Psoas muscle (tissue), 8 donors: ENCODE data around the gene SIK2. TPM values are rescaled to one million over a fixed set of nuclear protein-coding genes. Genes with fewer than 3 reads are reported as not detected.

Experiments
- ATAC-seq, 4 donors: fragments of 200-7000 bp; cut with Tn5 transposase; one replicate each; pipeline ENCODE4 v1.9.1; 2020; ENCODE audit warnings: moderate library complexity in 3 of 4, mild to moderate bottlenecking in 2 of 4
- DNase-seq, 2 donors: peaks; one replicate each; pipeline ENCODE4 v3.0.0-alpha.2; 2020
- H3K27ac ChIP-seq: fragments of 200-600 bp; one replicate; pipeline ENCODE4 v1.8.0; 2022
- H3K27me3 ChIP-seq, 3 donors: fragments of 200-600 bp in 1 of 3; one replicate each; pipeline versions ENCODE4 v1.6.1 to v1.8.0; 2013 to 2022; ENCODE audit warnings: low read length in 2 of 3, mild to moderate bottlenecking in 2 of 3, moderate library complexity in 1 of 3; ENCODE audit not compliant: insufficient read depth in 3 of 3
- H3K36me3 ChIP-seq, 2 donors: fragments of 200-600 bp in 1 of 2; one replicate each; pipeline versions ENCODE4 v1.6.1 to v1.8.0; 2013 to 2022; ENCODE audit warnings: low read depth in 1 of 2, mild to moderate bottlenecking in 1 of 2, moderate library complexity in 1 of 2; ENCODE audit not compliant: insufficient read depth in 1 of 2
- H3K4me1 ChIP-seq: fragments of 200-600 bp; one replicate; pipeline ENCODE4 v1.8.0; 2022
- H3K4me3 ChIP-seq: fragments of 200-600 bp; one replicate; pipeline ENCODE4 v1.8.0; 2022; ENCODE audit warnings: mild to moderate bottlenecking
- H3K9me3 ChIP-seq: fragments of 200-600 bp; one replicate; pipeline ENCODE4 v1.8.0; 2022
- CTCF ChIP-seq: fragments of 200-600 bp; IDR thresholded peaks from one replicate; pipeline ENCODE4 v1.8.0; 2022; ENCODE audit warnings: antibody characterized with exemption
- WGBS, 3 donors: extraction: QIAGEN DNeasy Blood & Tissue Kit; methylation state at CpG; one replicate each; pipeline versions ENCODE4 v1.1.6 to v1.1.7; 2013; 5-methylcytosine and 5-hydroxymethylcytosine counted together
- intact Hi-C, 2 donors: fragments of 100-400 bp; cut with DNase I; formaldehyde crosslinking; loops; one replicate each; pipeline versions ENCODE4 v1.11.0 to v1.14.2; 2022
- polyA plus RNA-seq, 3 donors: library from polyadenylated mRNA; stranded (reverse); fragments of 200-250 nt; gene quantifications; one replicate each; pipeline ENCODE4 v1.2.3, GENCODE V29; 2013
- total RNA-seq, 4 donors: library from RNA; stranded (reverse); fragmentation: NEBNext Ultra II Directional in 2 of 4; extraction: Animal tissue kit (Norgen Biotek cat#: 25700) in 2 of 4; gene quantifications; one replicate each; pipeline versions ENCODE4 v1.2.1 to v1.2.4, GENCODE V29; 2021 to 2023
- donor health status: healthy with polysubstance abuse.
- donor health status: DM: no; HTN: no; CAD: no; lungs with moderate emphysema.
- donor health status: Bipolar disorder and iron deficiency.
- donor health status: healthy.
- donor health status: DM: yes; HTN: yes; CAD: no.
- donor health status: DM: no; HTN: no; CAD: no.
- donor health status: DM: no; HTN: no; CAD: no.
- donor health status: DM: yes; HTN: yes; CAD: no.

Gene SIK2
- total and polyA plus RNA-seq, 7 donors: 9.0 to 69.6 (median 30.4) TPM

- Histone ChIP-seq H3K9me3 (no peaks in the 10 kb centered on the region), H3K27ac (no peak overlapping the region), H3K36me3 (peaks cover 9 to 55% of the 10 kb centered on the region in 2 donors), H3K27me3 (no peaks in the 10 kb centered on the region), H3K4me1 (peaks cover 18% of the 10 kb centered on the region), H3K4me3 (peak overlapping the region; percentile 97)
- ATAC-seq: no peak
- DNase-seq: no peak
- TF ChIP-seq CTCF: no peak
- intact Hi-C loops: loop anchor here in 1 of 2 donors (5.0 kb wide), 1 partner anchor 162 kb away; the partner anchor contains the start of gene SIK2
- 42 to 70% (median 62%) methylated on average over 1 of the region's 1 CpG for WGBS, 3 donors
Measured at GRCh38 chr11:111764621-111765020, 162.4 kb downstream of the SIK2 start.

GRCh38 chr11:111765320-111765983 lies 163.2 kb downstream of the SIK2 start:
- Histone ChIP-seq H3K36me3 (peaks cover 7 to 47% of the 10 kb centered on the region in 2 donors), H3K4me3 (peak overlapping the region; percentile 97), H3K27me3 (no peaks in the 10 kb centered on the region), H3K27ac (peak overlapping the region; percentile 86), H3K4me1 (peaks cover 18% of the 10 kb centered on the region), H3K9me3 (no peaks in the 10 kb centered on the region)
- DNase-seq: no peak
- no peak for TF ChIP-seq CTCF
- intact Hi-C loops: no loop called here
- peak; percentile 41 to 69 (median 48) for ATAC-seq
- WGBS, 3 donors: 2 to 4% (median 3%) methylated on average over 27 to 28 of the region's 28 CpGs

GRCh38 chr11:111765984-111766833 lies 164.0 kb downstream of the SIK2 start, which contains the start of gene PPP2R1B:
TSS of gene PPP2R1B (minus strand) at chr11:111766389. CDS start at chr11:111766361, 28 bp downstream.
- H3K4me3 ChIP-seq: peak within 1 kb of the TSS; percentile 97
- DNase-seq: peak; percentile 74 to 88
- no peaks in the 10 kb centered on the region for H3K9me3 ChIP-seq
- ATAC-seq: peak; percentile 95 to 98 (median 96)
- peaks cover 18% of the 10 kb centered on the region for H3K4me1 ChIP-seq
- peak within 1 kb of the TSS; percentile 86 for H3K27ac ChIP-seq
- intact Hi-C loops: no loop called here
- TF ChIP-seq CTCF: no peak
- H3K27me3 ChIP-seq: no peaks in the 10 kb centered on the region
- peaks cover 3 to 39% of the 10 kb centered on the region in 2 donors for H3K36me3 ChIP-seq
- WGBS, 3 donors: 0% methylated on average over 56 to 61 of the region's 61 CpGs

- no peak for TF ChIP-seq CTCF
- WGBS, 3 donors: 1 to 7% (median 3%) methylated on average over 7 of the region's 7 CpGs
- ATAC-seq (peak in 3 of 4 donors; percentile 31 to 63 (median 46)), DNase-seq (no peak)
- peaks cover 18% of the 10 kb centered on the region for H3K4me1 ChIP-seq
- H3K4me3 ChIP-seq: peak overlapping the region; percentile 97
- intact Hi-C loops: no loop called here
- H3K27ac ChIP-seq: peak overlapping the region; percentile 86
- H3K27me3 ChIP-seq: no peaks in the 10 kb centered on the region
- no peaks in the 10 kb centered on the region for H3K9me3 ChIP-seq
- peaks cover 3 to 34% of the 10 kb centered on the region in 2 donors for H3K36me3 ChIP-seq
Measured at GRCh38 chr11:111766834-111767142, 164.5 kb downstream of the SIK2 start.
